Ishikawa (cell line): ENCODE results near the gene OR2V2.

Experiments
- EGR1 ChIP-seq: IDR thresholded peaks from 2 replicates; pipeline ENCODE4 v1.6.1; 2012
- EP300 ChIP-seq: IDR thresholded peaks from 2 replicates; pipeline ENCODE4 v1.6.1; 2012; ENCODE audit warnings: borderline replicate concordance
- MAX ChIP-seq: IDR thresholded peaks from 2 replicates; pipeline ENCODE4 v1.6.1; 2012
- RAD21 ChIP-seq: IDR thresholded peaks from 2 replicates; pipeline ENCODE4 v1.6.1; 2012; ENCODE audit warnings: low read depth
- TAF1 ChIP-seq: IDR thresholded peaks from 2 replicates; pipeline ENCODE4 v1.6.1; 2012; ENCODE audit warnings: low read depth, mild to moderate bottlenecking
- TCF12 ChIP-seq: IDR thresholded peaks from 2 replicates; pipeline ENCODE4 v1.6.1; 2012; ENCODE audit warnings: low read depth
- TEAD4 ChIP-seq: IDR thresholded peaks from 2 replicates; pipeline ENCODE4 v1.6.1; 2012
- ZBTB7A ChIP-seq: IDR thresholded peaks from 2 replicates; pipeline ENCODE4 v1.6.1; 2012; ENCODE audit warnings: low read depth

- TF ChIP-seq EP300: no peak
- TF ChIP-seq TCF12: no peak
- TF ChIP-seq EGR1: no peak
- no peak for TF ChIP-seq ZBTB7A
- peak; percentile 84 for TF ChIP-seq TEAD4
- TF ChIP-seq RAD21: no peak
- no peak for TF ChIP-seq TAF1
- TF ChIP-seq MAX: peak; percentile 21; the same call in 1 of the 2 replicates
Observed at GRCh38 chr5:181207214-181207959, 60.0 kb downstream of the OR2V2 start.
